ES-I3 (cell line): Measurements from ENCODE around the gene FHIT.

ENCODE experiments used
- H3K36me3 ChIP-seq: 2 replicates; pipeline ENCODE4 v1.6.1; 2013; ENCODE audit warnings: mild to moderate bottlenecking, low read length, control low read depth, moderate library complexity; ENCODE audit not compliant: insufficient read depth
- H3K4me1 ChIP-seq: 2 replicates; pipeline ENCODE4 v1.6.1; 2013; ENCODE audit warnings: mild to moderate bottlenecking, control low read depth, low read length; ENCODE audit not compliant: insufficient read depth
- H3K9ac ChIP-seq: 2 replicates; pipeline ENCODE4 v1.6.1; 2013; ENCODE audit warnings: low read depth, mild to moderate bottlenecking, low read length, moderate library complexity
- H3K9me3 ChIP-seq: 2 replicates; pipeline ENCODE4 v1.6.1; 2013; ENCODE audit warnings: mild to moderate bottlenecking, low read length, moderate library complexity; ENCODE audit not compliant: control insufficient read depth, insufficient read depth

FHIT gene

DNA sequence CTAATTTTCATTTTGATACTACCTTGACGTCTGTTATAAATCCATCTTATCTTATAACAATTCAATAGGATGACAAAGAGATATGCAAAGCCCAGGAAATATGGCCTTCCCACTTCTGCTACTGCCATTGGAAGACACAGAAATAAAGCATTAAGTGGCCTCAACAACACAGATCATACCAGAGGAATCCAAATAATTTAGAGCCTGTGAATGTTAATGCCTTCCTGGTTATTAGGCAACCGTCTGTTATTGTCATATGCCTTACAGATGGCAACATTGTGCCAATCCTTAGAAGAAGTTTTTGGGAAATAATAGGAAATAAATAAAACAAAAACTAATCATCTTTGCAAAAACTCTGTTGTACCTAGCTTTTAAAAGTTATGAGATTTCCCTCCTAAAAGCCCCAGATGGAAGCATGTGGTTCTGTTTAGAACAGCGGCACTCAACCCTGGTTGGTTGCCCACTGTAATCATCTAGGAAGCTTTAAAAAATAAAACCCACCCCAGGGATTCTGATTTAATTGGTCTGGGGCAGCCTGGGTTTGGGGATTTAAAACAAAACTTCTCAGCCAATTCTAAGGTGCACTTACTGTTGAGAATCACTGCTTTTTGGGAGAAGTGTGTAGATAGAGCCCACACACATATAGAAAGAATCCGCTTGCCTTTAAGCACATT lies 1496.7 kb downstream of the FHIT start:
- H3K9ac ChIP-seq, result no peak overlapping the region
- H3K9me3 ChIP-seq, result no peaks in the 10 kb centered on the region
- peaks cover 6% of the 10 kb centered on the region; the same call in 1 of the 2 replicates for H3K4me1 ChIP-seq
- H3K36me3 ChIP-seq, result no peaks in the 10 kb centered on the region

DNA sequence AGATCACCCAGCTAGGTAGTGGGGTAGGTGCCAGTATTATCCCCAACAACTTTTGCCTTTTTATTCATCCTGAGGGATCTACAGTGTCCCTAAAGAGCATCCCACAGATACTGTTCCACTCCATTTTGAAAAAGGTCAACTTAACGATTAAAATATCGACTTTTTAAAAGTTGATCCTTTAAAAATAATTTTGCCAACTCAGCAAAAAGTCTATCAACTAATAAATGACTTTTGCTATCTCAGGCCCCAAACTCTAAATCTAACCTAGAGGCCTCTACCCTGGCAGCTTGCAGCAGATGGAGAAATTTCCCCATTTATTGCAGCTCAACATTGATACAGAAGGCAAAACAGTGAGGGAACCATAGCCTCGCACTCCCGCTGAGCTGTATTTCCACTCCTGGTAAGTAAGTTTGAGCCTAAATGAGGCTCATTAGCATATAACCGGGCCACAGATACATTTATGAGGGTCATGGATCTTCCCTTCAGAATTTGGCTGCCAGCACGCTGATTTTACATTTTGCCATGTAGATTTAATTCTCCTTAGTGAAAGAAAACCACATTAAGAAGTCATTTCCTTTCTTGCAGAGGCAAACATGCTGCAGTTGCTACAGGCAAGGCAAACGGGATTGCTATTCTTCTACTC lies 1497.3 kb downstream of the FHIT start:
- Histone ChIP-seq H3K36me3 (no peaks in the 10 kb centered on the region), H3K4me1 (peaks cover 6% of the 10 kb centered on the region; the same call in 1 of the 2 replicates), H3K9ac (no peak overlapping the region), H3K9me3 (no peaks in the 10 kb centered on the region)

- H3K9me3 ChIP-seq, result no peaks in the 10 kb centered on the region
Observed at GRCh38 chr3:59752925-59753324, 1498.3 kb downstream of the FHIT start.

DNA sequence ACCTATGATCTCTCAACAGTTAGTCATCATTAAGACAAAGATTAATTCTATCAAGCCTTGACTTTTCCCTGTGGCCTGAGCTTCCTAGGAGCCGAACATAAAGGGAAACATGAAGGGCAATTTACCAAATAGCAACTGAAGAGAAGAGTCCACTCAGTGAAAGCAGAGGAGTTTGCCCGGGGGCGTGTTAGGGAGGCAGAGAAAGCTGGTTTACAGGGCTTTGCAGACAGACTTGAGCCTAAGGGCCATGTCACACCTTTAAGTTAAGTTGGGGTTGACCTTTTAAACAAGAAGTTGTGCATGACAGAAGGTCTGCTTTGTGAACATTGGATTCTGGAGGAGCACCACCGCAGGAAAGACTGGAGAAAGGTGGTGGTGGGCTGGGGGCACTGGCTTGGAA lies 1499.6 kb downstream of the FHIT start:
- no peaks in the 10 kb centered on the region for H3K36me3 ChIP-seq
- no peaks in the 10 kb centered on the region for H3K9me3 ChIP-seq
- H3K9ac ChIP-seq, result no peak overlapping the region
- peaks cover 6% of the 10 kb centered on the region; the same call in 1 of the 2 replicates for H3K4me1 ChIP-seq

More at GRCh38 chr3:59752925-59753324, 1498.3 kb downstream of the FHIT start:
- no peak overlapping the region for H3K9ac ChIP-seq
- H3K4me1 ChIP-seq, result peaks cover 6% of the 10 kb centered on the region; the same call in 1 of the 2 replicates
- H3K36me3 ChIP-seq, result no peaks in the 10 kb centered on the region

GRCh38 chr3:59750391-59750790 lies 1500.9 kb downstream of the FHIT start:
- H3K9me3 ChIP-seq, result no peaks in the 10 kb centered on the region
- no peak overlapping the region for H3K9ac ChIP-seq
- H3K4me1 ChIP-seq, result peaks cover 6% of the 10 kb centered on the region; the same call in 1 of the 2 replicates
- no peaks in the 10 kb centered on the region for H3K36me3 ChIP-seq

DNA sequence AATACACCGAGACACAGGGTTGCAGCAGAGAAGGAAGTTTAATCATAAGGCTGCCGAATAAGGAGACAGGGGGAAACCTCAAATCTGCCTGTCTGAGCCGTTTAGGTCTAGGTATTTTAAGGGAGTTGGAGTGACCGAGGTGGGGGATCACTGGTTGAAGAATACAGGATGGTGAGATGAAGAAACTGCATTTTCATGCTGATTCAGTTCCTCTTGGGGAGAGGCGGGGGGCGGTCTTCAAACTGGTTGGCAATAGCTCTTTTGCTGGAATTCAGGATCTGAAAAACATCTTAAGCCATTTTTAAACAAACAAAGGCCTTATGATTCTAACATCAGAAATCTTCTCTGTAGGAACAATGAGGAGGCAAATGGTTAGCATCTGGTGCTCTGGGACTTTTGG lies 1502.0 kb downstream of the FHIT start:
- H3K9me3 ChIP-seq, result no peaks in the 10 kb centered on the region
- no peak overlapping the region for H3K9ac ChIP-seq
- H3K36me3 ChIP-seq, result no peaks in the 10 kb centered on the region
- H3K4me1 ChIP-seq, result peaks cover 5% of the 10 kb centered on the region; the same call in 1 of the 2 replicates

- Histone ChIP-seq H3K9ac (no peak overlapping the region), H3K9me3 (no peaks in the 10 kb centered on the region), H3K4me1 (no peaks in the 10 kb centered on the region), H3K36me3 (no peaks in the 10 kb centered on the region; the same call in 1 of the 2 replicates)
Observed at GRCh38 chr3:59746585-59746984, 1504.7 kb downstream of the FHIT start.

DNA sequence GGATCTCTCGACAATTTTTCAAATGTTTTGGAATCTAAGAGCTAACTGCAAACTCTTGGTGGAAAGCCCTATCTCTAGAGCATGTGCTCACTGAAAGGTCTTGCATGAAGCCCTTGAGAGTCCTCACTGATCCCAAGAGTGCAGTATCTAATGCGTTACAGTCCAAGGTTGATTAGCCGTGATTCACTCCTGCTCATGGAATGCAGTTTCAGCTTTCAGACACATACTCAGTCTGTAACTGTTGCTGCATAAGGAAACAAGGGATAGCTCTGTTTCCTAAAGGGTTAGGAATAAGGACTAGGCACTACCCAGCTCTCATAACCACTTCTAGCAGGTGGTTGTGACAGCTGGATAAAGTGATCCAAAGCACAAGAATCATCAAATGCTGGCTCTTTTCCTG lies 1514.0 kb downstream of the FHIT start:
- no peaks in the 10 kb centered on the region for H3K36me3 ChIP-seq
- no peak overlapping the region for H3K9ac ChIP-seq
- H3K4me1 ChIP-seq, result no peaks in the 10 kb centered on the region
- H3K9me3 ChIP-seq, result no peaks in the 10 kb centered on the region

DNA sequence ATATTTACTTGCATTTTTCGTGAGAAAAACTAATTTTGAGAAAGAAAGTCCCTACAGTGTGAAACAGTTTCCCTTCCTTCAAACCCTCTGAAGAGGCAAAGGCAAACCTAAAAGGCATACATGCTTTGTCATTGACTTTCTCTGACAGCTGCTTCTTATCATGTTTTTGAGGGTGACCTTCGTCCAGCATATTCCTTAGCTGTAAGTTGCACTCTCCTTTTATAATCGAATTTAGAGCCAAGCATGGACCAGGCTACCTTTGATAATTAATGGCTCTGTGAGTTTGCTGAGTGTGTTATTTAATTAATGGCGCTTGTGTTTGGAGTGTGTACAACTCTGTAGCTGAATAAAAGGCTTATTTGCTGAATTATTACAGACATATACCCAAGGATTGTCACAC lies 1517.2 kb downstream of the FHIT start:
- Histone ChIP-seq H3K9ac (no peak overlapping the region), H3K9me3 (no peaks in the 10 kb centered on the region), H3K4me1 (no peaks in the 10 kb centered on the region), H3K36me3 (no peaks in the 10 kb centered on the region)

GRCh38 chr3:59733041-59733809 lies 1518.0 kb downstream of the FHIT start:
- no peaks in the 10 kb centered on the region for H3K4me1 ChIP-seq
- H3K36me3 ChIP-seq, result no peaks in the 10 kb centered on the region
- no peaks in the 10 kb centered on the region for H3K9me3 ChIP-seq
- no peak overlapping the region for H3K9ac ChIP-seq

DNA sequence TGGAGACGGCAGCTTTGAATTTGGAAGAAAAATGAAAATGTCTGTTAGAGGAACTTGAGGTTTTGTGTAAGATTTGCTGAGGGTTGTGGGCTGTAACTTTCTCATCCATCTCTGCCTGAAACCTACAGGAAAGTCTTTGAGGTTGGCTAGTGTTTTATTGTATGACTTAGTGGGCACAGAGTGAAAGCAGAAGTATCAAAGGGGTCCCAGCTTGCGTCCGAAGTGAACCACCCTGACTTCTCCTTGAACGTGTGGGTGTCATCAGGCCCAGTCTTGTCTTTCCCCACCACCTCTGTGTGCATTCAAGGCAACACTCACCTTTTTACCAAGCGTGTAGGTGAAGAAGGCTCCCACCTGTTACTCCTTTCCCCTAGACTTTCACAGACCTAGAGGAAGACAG lies 1519.3 kb downstream of the FHIT start:
- Histone ChIP-seq H3K9ac (no peak overlapping the region), H3K9me3 (no peaks in the 10 kb centered on the region), H3K4me1 (no peaks in the 10 kb centered on the region), H3K36me3 (no peaks in the 10 kb centered on the region)

- Histone ChIP-seq H3K9ac (no peak overlapping the region), H3K36me3 (no peaks in the 10 kb centered on the region), H3K4me1 (no peaks in the 10 kb centered on the region), H3K9me3 (no peaks in the 10 kb centered on the region)
Observed at GRCh38 chr3:59730591-59730990, 1520.7 kb downstream of the FHIT start.

- no peaks in the 10 kb centered on the region for H3K9me3 ChIP-seq
- no peaks in the 10 kb centered on the region for H3K36me3 ChIP-seq
- H3K4me1 ChIP-seq, result no peaks in the 10 kb centered on the region
- H3K9ac ChIP-seq, result no peak overlapping the region
Observed at GRCh38 chr3:59728587-59728908, 1522.7 kb downstream of the FHIT start.

DNA sequence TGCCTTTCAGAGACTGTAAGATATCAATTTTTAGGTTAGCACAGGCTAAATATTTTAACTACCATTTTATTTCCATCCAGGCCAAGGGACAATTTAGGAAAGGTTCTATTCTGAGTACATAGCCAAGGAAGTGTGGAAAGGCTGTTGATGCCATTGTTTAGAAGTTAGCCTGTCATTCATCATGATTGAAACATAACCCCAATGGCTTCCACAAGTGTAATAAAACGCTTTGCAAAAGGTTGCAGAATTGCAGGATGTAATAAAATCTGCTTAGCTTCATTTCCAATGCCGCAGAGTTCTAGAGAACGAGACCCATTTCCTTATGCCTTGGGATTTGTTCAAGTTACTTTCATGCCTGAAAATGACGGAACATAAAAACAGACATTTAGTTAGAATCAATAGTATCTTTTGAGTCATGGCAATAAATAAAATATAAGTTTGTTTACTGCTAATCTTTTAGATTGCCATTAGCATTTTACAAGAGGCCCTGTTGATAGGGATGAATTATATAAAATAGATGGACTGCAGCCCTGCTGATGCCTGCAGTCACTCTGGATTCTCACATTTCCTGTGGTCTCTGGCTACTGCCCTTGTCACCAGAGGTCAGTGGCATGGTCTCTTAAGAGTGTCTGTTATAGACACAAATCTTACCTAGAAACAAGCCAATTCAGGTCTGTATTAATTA lies 1523.2 kb downstream of the FHIT start:
- Histone ChIP-seq H3K4me1 (no peaks in the 10 kb centered on the region), H3K36me3 (no peaks in the 10 kb centered on the region), H3K9ac (no peak overlapping the region), H3K9me3 (no peaks in the 10 kb centered on the region)
